Rectal smooth muscle tissue (tissue), 1 donor: ENCODE measurements around the gene MSL2.
"Not testable (repeated sequence)": the region's sequence is repeated elsewhere in the genome, so short reads cannot be mapped to it uniquely, and the experiment has no call there.

Experiments used
- H3K27ac ChIP-seq: one replicate; pipeline ENCODE4 v1.7.0; 2013; ENCODE audit warnings: low read depth, low read length, inconsistent platforms
- H3K27me3 ChIP-seq: one replicate; pipeline ENCODE4 v1.7.0; 2013; ENCODE audit warnings: low read length; ENCODE audit not compliant: control insufficient read depth, insufficient read depth
- H3K36me3 ChIP-seq: one replicate; pipeline ENCODE4 v1.7.0; 2013; ENCODE audit warnings: low read length; ENCODE audit not compliant: control insufficient read depth, insufficient read depth
- H3K4me1 ChIP-seq: one replicate; pipeline ENCODE4 v1.7.0; 2013; ENCODE audit warnings: low read length; ENCODE audit not compliant: control insufficient read depth, insufficient read depth
- H3K4me3 ChIP-seq: one replicate; pipeline ENCODE4 v1.7.0; 2013; ENCODE audit warnings: low read length
- H3K9ac ChIP-seq: one replicate; pipeline ENCODE4 v1.7.0; 2013; ENCODE audit warnings: low read length

MSL2 gene

DNA sequence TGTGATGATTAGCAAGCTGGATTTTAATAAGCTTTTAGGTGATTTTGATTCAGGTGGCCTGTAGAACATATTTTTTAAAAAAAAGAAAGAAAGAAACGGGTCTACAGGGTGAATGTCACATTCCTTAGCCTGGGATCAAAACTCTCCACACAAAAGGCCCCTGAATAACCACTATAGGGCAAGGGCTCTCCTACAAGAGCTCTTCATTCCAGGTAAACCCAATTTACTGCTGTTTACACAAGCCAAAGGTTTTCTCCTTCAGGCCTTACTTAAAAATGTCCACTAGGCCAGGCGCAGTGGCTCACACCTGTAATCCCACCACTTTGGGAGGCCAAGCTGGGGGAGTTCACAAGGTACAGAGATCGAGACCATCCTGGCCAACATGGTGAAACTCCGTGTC, 8.3 kb downstream of the MSL2 start:
- H3K4me3 ChIP-seq: no peak overlapping the region
- H3K4me1 ChIP-seq: peaks cover 13% of the 10 kb centered on the region
- H3K27ac ChIP-seq: no peak overlapping the region
- H3K27me3 ChIP-seq: no peaks in the 10 kb centered on the region
- H3K36me3 ChIP-seq: no peaks in the 10 kb centered on the region
- no peak overlapping the region for H3K9ac ChIP-seq

DNA sequence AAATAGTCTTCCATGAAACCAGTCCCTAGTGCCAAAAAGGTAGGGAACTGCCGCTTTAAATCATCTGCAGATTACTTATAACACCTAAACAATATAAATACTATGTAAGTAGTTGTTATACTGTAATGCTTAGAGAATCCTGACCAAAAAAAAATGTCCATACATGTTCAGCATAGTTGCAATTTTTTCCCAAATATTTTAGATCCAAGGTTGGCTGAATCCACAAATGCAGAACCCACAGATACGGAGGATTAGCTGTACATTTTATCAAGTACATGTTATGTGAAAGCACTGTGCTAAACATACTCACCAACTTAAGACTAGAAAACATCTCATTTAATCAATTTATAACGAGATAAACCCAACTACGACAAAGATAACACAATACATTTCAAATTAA, 9.3 kb downstream of the MSL2 start:
- H3K36me3 ChIP-seq: no peaks in the 10 kb centered on the region
- H3K4me1 ChIP-seq: peaks cover 6% of the 10 kb centered on the region
- no peak overlapping the region for H3K4me3 ChIP-seq
- no peak overlapping the region for H3K9ac ChIP-seq
- H3K27me3 ChIP-seq: no peaks in the 10 kb centered on the region
- H3K27ac ChIP-seq: no peak overlapping the region

DNA sequence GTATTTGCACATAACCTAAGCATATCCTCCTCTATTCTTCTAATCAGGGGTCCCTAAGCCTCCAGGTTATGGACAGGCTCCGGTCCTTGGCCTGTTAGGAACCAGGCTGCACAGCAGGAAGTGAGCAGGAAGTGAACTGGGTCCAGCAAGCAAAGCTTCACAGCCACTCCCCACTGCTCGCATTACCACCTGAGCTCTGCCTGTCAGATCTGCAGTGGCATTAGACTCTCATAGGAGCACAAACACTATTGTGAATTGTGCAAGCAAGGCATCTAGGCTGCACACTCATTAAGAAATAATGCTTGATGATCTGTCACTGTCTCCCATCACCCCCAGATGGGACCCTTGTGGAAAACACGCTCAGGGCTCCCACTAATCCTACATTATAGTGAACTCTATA, 9.8 kb downstream of the MSL2 start:
- Histone ChIP-seq H3K9ac (no peak overlapping the region), H3K27ac (no peak overlapping the region), H3K27me3 (no peaks in the 10 kb centered on the region), H3K4me1 (peaks cover under 1% of the 10 kb centered on the region), H3K36me3 (no peaks in the 10 kb centered on the region), H3K4me3 (no peak overlapping the region)

DNA sequence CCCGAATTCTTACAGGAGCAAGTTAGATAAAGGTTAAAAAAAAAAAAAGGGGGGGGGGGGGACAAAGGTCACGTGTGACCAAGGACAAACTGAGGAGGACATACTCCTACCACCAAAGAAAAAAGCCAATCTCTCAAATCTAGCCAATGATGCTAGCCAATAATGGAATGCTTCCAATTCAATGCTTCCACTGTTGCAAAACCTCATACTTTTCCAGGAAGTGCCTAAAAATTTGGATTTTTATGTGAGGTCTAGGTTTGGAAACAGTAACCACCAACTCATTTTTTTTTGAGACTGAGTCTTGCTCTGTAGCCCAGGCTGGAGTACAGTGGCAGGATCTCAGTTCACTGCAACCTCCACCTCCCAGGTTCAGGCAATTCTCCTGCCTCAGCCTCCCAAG, 11.4 kb downstream of the MSL2 start:
- H3K4me3 ChIP-seq: no peak overlapping the region
- H3K9ac ChIP-seq: no peak overlapping the region
- H3K4me1 ChIP-seq: no peaks in the 10 kb centered on the region
- H3K27me3 ChIP-seq: no peaks in the 10 kb centered on the region
- no peak overlapping the region for H3K27ac ChIP-seq
- no peaks in the 10 kb centered on the region for H3K36me3 ChIP-seq

DNA sequence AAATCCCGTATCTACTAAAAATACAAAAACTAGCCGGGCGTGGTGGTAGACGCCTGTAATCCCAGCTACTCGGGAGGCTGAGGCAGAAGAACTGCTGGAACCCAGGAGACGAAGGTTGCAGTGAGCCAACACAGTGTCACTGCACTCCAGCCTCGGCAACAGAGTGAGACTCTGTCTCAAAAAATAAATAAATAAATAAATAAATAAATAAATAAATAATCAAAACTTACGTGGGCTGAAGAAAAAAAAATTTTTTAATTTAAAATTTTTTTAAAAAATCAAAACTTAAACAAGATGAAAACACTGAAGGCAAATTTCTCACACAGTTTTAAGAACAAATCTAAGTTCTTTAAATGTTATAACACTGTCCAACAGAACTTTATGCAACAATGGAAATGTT, 14.4 kb downstream of the MSL2 start:
- Histone ChIP-seq H3K4me3 (no peak overlapping the region), H3K4me1 (no peaks in the 10 kb centered on the region), H3K27ac (no peak overlapping the region), H3K36me3 (no peaks in the 10 kb centered on the region), H3K27me3 (no peaks in the 10 kb centered on the region), H3K9ac (no peak overlapping the region)

DNA sequence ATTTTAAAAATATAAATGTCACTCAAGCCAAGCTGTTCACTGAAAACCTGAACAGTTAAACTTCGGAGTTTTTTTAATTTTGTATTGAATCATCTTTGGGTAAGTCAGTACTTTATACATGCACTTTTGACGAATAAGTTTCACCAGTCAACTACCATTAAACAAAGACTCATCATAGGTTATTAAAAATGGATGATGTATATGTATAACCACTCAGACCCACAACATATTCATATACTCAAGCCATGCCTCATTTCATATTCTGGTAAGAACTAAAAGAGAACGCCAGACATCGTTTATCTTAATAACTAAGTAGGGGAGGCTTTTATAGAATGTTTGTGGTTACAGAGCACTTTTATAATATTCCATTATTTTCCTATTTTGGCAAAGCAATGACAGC, 18.3 kb downstream of the MSL2 start:
- H3K27me3 ChIP-seq: no peaks in the 10 kb centered on the region
- H3K36me3 ChIP-seq: no peaks in the 10 kb centered on the region
- peaks cover 4% of the 10 kb centered on the region for H3K4me1 ChIP-seq
- H3K27ac ChIP-seq: no peak overlapping the region
- no peak overlapping the region for H3K9ac ChIP-seq
- no peak overlapping the region for H3K4me3 ChIP-seq

DNA sequence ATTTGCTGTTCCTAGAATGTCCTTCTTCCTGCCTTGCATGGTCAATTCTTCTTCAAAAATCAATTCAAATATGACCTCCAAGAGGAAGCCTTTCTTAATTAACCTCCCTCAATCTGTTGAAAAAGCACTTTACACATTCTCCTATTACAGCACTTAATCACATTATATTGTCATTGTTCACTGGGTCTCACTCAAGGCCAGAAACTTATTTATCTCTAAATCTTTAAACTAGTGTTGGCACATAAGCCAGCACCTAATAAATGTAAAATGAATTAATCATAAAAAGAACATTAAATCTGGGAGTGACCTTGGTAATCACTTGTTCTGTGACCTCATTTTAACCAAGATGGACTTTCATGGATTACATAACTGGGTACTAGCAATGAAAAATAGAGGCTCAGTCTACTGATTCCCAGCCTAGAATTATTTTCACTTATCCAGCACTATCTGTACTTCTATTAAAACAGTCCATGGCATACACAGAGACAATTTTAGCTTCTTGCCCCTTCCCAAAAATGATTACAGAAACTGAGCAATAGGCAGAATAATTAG, 22.1 kb downstream of the MSL2 start:
- Histone ChIP-seq H3K27me3 (no peaks in the 10 kb centered on the region), H3K27ac (no peak overlapping the region), H3K4me1 (peaks cover 4% of the 10 kb centered on the region), H3K36me3 (no peaks in the 10 kb centered on the region), H3K9ac (no peak overlapping the region), H3K4me3 (no peak overlapping the region)

DNA sequence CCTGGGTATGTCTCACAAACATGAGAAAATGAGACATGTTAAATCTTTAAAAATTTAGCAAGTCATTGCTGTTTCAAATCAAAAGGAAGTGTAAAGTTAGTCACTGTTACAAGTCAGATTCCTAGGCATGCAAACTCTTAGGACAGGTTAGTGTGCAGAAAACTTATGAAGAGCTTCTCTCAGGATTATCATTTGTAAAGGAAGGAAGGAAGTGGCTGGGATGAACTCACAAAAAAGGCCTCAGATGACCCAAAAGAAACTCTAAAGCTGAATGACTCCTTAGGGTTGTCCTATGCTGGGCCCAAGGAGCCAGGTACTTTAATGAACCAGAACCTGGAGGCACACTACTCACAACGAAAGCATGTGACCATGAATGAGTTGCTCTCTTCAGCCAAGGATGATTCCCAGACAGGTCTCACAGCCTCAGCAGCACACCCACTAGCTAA, 25.0 kb downstream of the MSL2 start:
- H3K27ac ChIP-seq: no peak overlapping the region
- no peak overlapping the region for H3K4me3 ChIP-seq

DNA sequence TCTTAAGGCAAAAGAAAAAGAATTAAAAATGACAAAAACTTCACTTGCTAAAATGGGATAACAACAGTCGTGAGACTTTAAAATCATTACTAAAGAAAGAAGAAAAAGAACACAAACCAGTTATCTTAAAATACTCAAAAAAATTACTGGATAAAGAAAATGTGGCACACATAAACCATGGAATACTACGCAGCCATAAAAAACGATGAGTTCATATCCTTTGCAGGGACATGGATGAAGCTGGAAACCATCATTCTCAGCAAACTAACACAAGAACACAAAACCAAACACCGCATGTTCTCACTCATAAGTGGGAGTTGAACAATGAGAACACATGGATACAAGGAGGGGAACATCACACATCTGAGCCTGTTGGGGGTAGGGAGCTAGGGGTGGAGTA, 27.9 kb downstream of the MSL2 start:
- H3K9ac ChIP-seq, H3K36me3 ChIP-seq, H3K27ac ChIP-seq, H3K4me1 ChIP-seq, H3K4me3 ChIP-seq, H3K27me3 ChIP-seq: not testable (repeated sequence)

More for the DNA sequence above, 25.0 kb downstream of the MSL2 start:
- no peaks in the 10 kb centered on the region for H3K27me3 ChIP-seq
- peaks cover 4% of the 10 kb centered on the region for H3K4me1 ChIP-seq
- no peak overlapping the region for H3K9ac ChIP-seq
- no peaks in the 10 kb centered on the region for H3K36me3 ChIP-seq

DNA sequence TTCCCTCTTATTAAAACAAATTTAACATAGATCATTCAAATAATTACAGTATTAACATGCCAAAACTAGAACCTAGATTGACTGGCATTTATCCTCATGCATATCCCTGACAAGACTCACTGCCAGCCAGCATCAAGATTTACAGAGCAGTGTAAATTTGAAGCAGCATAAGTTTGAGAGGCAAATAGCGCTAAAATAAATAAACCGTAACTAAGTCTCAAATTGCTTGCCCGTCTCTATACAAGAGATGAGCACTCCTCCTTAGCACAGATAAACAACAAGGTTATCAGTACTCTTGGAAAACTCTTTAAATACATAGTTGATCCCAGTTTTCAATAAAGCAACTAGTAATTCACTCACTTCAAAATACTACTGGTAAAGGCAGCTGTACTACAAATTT, 29.6 kb downstream of the MSL2 start:
- Histone ChIP-seq H3K9ac (no peak overlapping the region), H3K36me3 (no peaks in the 10 kb centered on the region), H3K4me3 (no peak overlapping the region), H3K4me1 (no peaks in the 10 kb centered on the region), H3K27me3 (no peaks in the 10 kb centered on the region), H3K27ac (no peak overlapping the region)

DNA sequence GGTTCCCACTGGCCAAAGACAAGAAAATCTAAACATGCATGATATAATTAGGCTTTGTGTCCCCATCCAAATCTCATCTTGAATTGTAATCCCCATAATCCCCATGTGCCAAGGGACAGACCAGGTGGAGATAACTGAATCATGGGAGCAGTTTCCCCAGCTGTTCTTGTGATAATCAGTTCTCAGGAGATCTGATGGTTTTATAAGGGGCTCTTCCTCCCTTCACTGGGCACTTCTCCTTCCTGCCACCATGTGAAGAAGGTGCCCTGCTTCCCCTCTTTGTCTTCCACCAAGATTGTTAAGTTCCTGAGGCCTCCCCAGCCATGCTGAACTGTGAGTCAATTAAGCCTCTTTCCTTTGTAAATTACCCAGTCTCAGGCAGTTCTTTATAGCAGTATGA, 32.5 kb downstream of the MSL2 start:
- not testable (repeated sequence) for H3K27me3 ChIP-seq, H3K4me1 ChIP-seq, H3K9ac ChIP-seq, H3K36me3 ChIP-seq, H3K27ac ChIP-seq, H3K4me3 ChIP-seq

DNA sequence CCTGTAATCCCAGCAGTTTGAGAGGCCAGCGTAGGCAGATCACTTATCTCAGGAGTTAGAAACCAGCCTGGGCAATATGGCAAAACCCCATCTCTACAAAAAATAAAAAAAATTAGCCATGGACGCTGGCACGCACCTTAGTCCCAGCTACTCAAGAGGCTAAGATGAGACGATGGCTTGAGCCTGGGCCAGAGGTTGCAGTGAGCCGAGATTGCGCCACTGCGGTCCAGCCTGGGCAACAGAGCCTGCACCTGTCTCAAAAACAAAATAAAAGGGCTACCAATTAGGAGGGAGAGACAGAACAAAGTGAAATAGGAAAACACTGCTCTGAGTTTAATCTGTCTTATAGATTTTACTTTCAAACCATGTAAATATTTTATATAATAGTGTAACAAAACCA, 33.8 kb downstream of the MSL2 start:
- Histone ChIP-seq H3K27ac (no peak overlapping the region), H3K36me3 (no peaks in the 10 kb centered on the region), H3K9ac (no peak overlapping the region), H3K4me3 (no peak overlapping the region), H3K27me3 (no peaks in the 10 kb centered on the region), H3K4me1 (no peaks in the 10 kb centered on the region)

DNA sequence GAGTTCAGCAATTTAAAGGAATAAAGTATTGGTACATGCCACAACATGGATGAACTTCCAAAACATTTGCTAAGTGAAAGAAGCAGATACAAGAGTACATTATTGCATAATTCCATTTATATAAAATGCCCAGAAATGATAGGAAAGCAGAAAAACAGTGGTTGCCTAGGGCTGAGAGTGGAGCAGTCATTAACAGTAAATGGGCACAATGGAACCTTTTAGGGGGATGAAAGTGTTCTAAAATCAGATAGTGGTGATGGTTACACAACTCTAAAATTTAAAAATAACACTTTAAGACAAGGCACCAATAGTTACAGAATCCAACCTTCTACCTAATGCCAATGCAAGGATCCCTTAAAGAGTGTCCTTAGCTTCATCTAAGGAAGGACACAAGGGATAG, 34.6 kb downstream of the MSL2 start:
- H3K4me3 ChIP-seq: no peak overlapping the region
- H3K9ac ChIP-seq: no peak overlapping the region
- H3K4me1 ChIP-seq: no peaks in the 10 kb centered on the region
- no peak overlapping the region for H3K27ac ChIP-seq
- no peaks in the 10 kb centered on the region for H3K36me3 ChIP-seq
- H3K27me3 ChIP-seq: no peaks in the 10 kb centered on the region
